GM20431 (cell line): ENCODE results near the gene VPS35L.
"Not testable (repeated sequence)": the region's sequence is repeated elsewhere in the genome, so short reads cannot be mapped to it uniquely, and the experiment has no call there.

Experiments used
- in situ Hi-C: fragments of 300-500 bp; cut with MseI, MboI; formaldehyde crosslinking; loops from one replicate; pipeline ENCODE4 v1.15.0; 2020; ENCODE audit warnings: low sequenced_read_pairs; ENCODE audit not compliant: unreplicated experiment

Gene VPS35L

GRCh38 chr16:19705146-19705501 lies 149.6 kb downstream of the VPS35L start:
- in situ Hi-C loops: no loop called here

GRCh38 chr16:19705843-19706242 lies 150.3 kb downstream of the VPS35L start:
- in situ Hi-C loops: no loop called here

- in situ Hi-C loops: no loop called here
Measured at GRCh38 chr16:19706846-19707245, 151.3 kb downstream of the VPS35L start.

GRCh38 chr16:19707569-19708295 lies 152.2 kb downstream of the VPS35L start:
- in situ Hi-C loops: no loop called here

GRCh38 chr16:19708296-19709205 lies 153.0 kb downstream of the VPS35L start:
- in situ Hi-C loops: no loop called here

- in situ Hi-C loops: no loop called here
Measured at GRCh38 chr16:19709381-19710136, 154.1 kb downstream of the VPS35L start.

- in situ Hi-C loops: no loop called here
Measured at GRCh38 chr16:19710191-19710908, 154.8 kb downstream of the VPS35L start.

- in situ Hi-C loops: no loop called here
Measured at GRCh38 chr16:19710991-19711545, 155.6 kb downstream of the VPS35L start.

- in situ Hi-C loops: no loop called here
Measured at GRCh38 chr16:19711643-19712042, 156.1 kb downstream of the VPS35L start.

- in situ Hi-C loops: no loop called here
Measured at GRCh38 chr16:19712418-19713058, 157.0 kb downstream of the VPS35L start.

- in situ Hi-C loops: no loop called here
Measured at GRCh38 chr16:19713697-19714096, 158.2 kb downstream of the VPS35L start.

- in situ Hi-C loops: no loop called here
Measured at GRCh38 chr16:19715566-19715965, 160.1 kb downstream of the VPS35L start.

GRCh38 chr16:19716183-19716582 lies 160.7 kb downstream of the VPS35L start:
- in situ Hi-C loops: no loop called here

GRCh38 chr16:19716728-19717127 lies 161.2 kb downstream of the VPS35L start:
- in situ Hi-C loops: not testable (repeated sequence)

- in situ Hi-C loops: no loop called here
Measured at GRCh38 chr16:19717314-19717713, 161.8 kb downstream of the VPS35L start.

GRCh38 chr16:19717741-19718623 lies 162.5 kb downstream of the VPS35L start, which contains the start of the genes IQCK and KNOP1:
Gene IQCK, plus strand, starts transcription at chr16:19718271. Its CDS starts 36 bp downstream, at chr16:19718307.
Gene KNOP1, minus strand, starts transcription at chr16:19718227. Its CDS starts 3,192 bp downstream, at chr16:19715035.
- in situ Hi-C loops: no loop called here

- in situ Hi-C loops: no loop called here
Measured at GRCh38 chr16:19718624-19718965, 163.1 kb downstream of the VPS35L start.

GRCh38 chr16:19722269-19722952 lies 166.9 kb downstream of the VPS35L start:
- in situ Hi-C loops: no loop called here
